Activated CD8-positive, alpha-beta memory T cell treated with anti-CD3 and anti-CD28 coated beads, Interleukin-2, amount 10 ng/mL, durations not matched to agents 7 days and 5 days (primary cell): ENCODE measurements around the gene VGF. TPM values are rescaled to one million over a fixed set of nuclear protein-coding genes. Genes with fewer than 3 reads are reported as not detected.
"Not testable (repeated sequence)": the region's sequence is repeated elsewhere in the genome, so short reads cannot be mapped to it uniquely, and the experiment has no call there.

Experiments
- ATAC-seq: fragments of 150-1000 bp; cut with Tn5 transposase; one replicate; pipeline ENCODE4 v1.10.0; 2021; ENCODE audit warnings: moderate library complexity
- CTCF ChIA-PET: fragments of 350-600 bp; sonication (Branson Sonifier 250); formaldehyde crosslinking; loops from one replicate; lab custom pipeline; 2021; ENCODE audit warnings: antibody characterized with exemption; lab: Charles Lee
- DNase-seq: peaks from one replicate; pipeline ENCODE4 v3.0.0-alpha.2; 2020
- H3K27ac Mint-ChIP-seq: one replicate; pipeline ENCODE4 v1.8.0; 2021; ENCODE audit warnings: mild to moderate bottlenecking, mixed read lengths
- H3K27me3 Mint-ChIP-seq: one replicate; pipeline ENCODE4 v1.8.0; 2021; ENCODE audit warnings: mixed read lengths
- H3K36me3 Mint-ChIP-seq: one replicate; pipeline ENCODE4 v1.8.0; 2021; ENCODE audit warnings: mild to moderate bottlenecking, mixed read lengths
- H3K4me1 Mint-ChIP-seq: one replicate; pipeline ENCODE4 v1.8.0; 2021; ENCODE audit warnings: mixed read lengths
- H3K4me3 Mint-ChIP-seq: one replicate; pipeline ENCODE4 v1.8.0; 2021; ENCODE audit warnings: mild to moderate bottlenecking, moderate library complexity, mixed read lengths
- H3K9me3 Mint-ChIP-seq: one replicate; pipeline ENCODE4 v1.8.0; 2022; ENCODE audit warnings: low read depth, mixed read lengths
- total RNA-seq, 2 experiments: library from RNA; stranded (reverse); gene quantifications; one replicate each; pipeline ENCODE4 v1.2.3, GENCODE V29; 2021

VGF gene
- under 1 TPM; 0.44 to 0.66 TPM for total RNA-seq

DNA sequence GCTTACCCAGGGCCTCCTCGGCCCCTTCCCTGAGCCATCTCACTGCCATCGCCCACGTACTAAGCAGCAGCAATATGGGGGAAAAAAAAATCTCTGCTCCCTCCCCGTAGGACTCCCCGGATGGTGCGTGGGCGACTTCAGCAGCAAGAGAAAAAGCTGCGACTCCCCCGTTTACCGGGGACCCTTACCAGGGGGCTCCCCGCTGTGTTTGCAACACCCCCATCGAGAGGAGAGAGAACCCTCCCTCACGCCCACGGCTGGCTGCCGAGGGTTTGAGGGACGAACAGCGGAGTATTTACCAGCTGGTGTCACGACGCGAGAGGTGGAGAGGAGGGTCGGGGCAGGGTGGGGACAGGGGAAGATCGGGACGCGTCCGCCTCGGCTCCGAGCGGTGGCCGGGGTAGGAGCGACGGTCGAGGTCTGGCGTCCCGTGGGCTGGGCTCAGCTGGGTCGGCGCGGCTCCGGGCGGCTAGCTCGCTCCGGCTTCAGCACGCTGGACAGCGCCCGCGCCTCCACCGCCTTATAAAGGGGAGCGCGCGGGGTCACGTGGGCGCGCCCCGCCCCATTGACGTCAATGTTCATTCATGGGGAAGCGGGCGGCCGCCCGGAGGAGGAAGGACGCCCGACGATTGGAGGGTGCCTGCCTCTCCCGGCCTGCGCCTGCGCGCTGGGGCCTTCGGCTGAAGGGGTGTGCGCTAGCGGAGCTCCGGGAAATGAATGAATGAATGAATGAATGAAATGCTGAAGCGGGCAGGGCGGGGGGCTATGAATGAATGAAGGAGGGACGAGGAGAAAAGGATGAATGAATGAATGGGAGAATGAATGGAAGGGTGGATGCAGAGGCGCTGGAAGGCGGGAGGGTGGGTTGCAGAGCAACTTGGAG is at the start of gene VGF:
Gene VGF, minus strand, starts transcription at position 495 of the 883 bp plus-strand sequence. CDS start 726 bp downstream, outside the sequence.
- H3K36me3 Mint-ChIP-seq, result peaks cover 4% of the 10 kb centered on the region
- CTCF ChIA-PET, result interaction anchor here (0.8 to 5.2 kb wide), 11 partner anchors 8 to 313 kb away, joined by 3 to 39 read pairs (median 5); partner anchors contain the start of genes AP1S1 and SLC12A9
- peaks cover 38% of the 10 kb centered on the region for H3K4me1 Mint-ChIP-seq
- no peak within 1 kb of the TSS for H3K27ac Mint-ChIP-seq
- H3K4me3 Mint-ChIP-seq, result peak within 1 kb of the TSS; percentile 46
- DNase-seq, result peak; percentile 95
- H3K9me3 Mint-ChIP-seq, result no peaks in the 10 kb centered on the region
- H3K27me3 Mint-ChIP-seq, result peaks cover 62% of the 10 kb centered on the region
- peak; percentile 85 for ATAC-seq

DNA sequence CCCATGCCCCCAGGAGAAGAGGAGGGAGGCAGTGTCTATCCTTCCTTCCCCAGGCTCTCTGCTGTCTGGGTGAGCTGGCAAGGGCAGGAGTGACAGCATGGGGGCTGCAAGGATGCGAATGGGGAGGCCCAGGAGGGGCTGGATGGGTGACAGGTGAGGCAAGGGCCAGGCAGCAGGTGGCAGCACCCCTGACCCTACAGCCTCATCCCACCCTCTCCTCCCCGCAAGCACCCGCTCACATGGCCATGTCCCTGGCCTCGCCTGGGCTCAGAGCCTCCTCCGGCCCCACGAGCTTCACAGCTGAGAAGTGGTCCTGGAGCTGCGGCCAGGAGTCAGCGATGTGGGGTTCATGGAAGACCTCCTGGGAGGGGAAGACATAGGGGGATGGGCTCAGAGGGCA is 46.6 kb upstream of the VGF start:
- ATAC-seq (no peak), DNase-seq (no peak)
- Mint-ChIP-seq H3K36me3 (peaks cover 4% of the 10 kb centered on the region), H3K27ac (no peak overlapping the region), H3K9me3 (no peaks in the 10 kb centered on the region), H3K27me3 (no peaks in the 10 kb centered on the region), H3K4me3 (no peak overlapping the region), H3K4me1 (peaks cover 9% of the 10 kb centered on the region)
- CTCF ChIA-PET, result interaction anchor here (1.1 to 1.6 kb wide), 2 partner anchors 68 to 71 kb away, joined by 4 to 5 read pairs; no protein-coding TSS in a partner anchor

DNA sequence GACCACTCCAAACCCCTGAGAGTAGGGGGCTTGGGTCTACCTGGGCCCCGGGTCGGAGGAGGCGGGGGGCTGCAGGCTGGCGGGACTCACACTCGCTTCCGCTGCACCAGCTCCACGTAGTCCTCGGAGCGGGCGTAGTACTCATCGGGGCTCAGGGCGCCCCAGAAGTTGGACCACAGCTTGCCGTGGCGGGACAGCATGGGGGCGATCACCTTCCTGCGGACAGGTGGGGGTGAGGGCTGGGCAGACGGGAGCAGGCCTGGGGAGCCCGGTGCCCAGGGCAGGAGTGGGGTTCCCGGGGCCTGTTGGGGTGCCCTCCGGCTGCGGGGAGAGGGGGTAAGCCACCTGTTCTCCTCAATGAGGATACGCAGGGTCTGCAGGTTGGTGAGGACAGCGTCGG is 46.1 kb upstream of the VGF start:
- H3K4me3 Mint-ChIP-seq, result no peak overlapping the region
- DNase-seq, result no peak
- no peak overlapping the region for H3K27ac Mint-ChIP-seq
- peaks cover 4% of the 10 kb centered on the region for H3K36me3 Mint-ChIP-seq
- no peaks in the 10 kb centered on the region for H3K9me3 Mint-ChIP-seq
- CTCF ChIA-PET, result interaction anchor here (1.1 to 1.6 kb wide), 3 partner anchors 67 to 71 kb away, joined by 3 to 5 read pairs (median 4); no protein-coding TSS in a partner anchor
- no peaks in the 10 kb centered on the region for H3K27me3 Mint-ChIP-seq
- no peak for ATAC-seq
- peaks cover 5% of the 10 kb centered on the region for H3K4me1 Mint-ChIP-seq

DNA sequence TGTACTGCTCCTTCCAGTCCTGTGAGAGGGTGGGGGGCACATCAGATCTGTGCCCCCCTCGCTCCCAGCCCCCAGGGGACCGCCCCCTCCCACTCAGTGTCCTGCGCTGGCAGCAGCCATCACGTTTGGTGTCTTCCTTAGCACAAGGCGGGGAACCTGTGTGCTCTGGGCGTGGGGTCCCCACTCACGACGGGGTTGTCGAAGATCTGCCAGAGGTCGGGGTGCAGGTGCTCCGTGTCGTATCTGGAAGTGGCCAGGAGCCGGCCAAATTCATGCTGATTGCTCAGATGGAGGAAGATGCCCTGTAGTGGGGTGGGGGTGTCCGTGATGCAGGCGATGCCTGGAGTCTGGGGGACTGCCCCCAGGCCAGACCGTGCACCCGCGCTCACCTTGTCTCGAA is 44.8 kb upstream of the VGF start:
- H3K4me1 Mint-ChIP-seq, result no peaks in the 10 kb centered on the region
- no peaks in the 10 kb centered on the region for H3K27me3 Mint-ChIP-seq
- CTCF ChIA-PET, result interaction anchor here (0.5 to 1.3 kb wide), 3 partner anchors 17 to 67 kb away, joined by 3 to 4 read pairs (median 3); no protein-coding TSS in a partner anchor
- no peak overlapping the region for H3K27ac Mint-ChIP-seq
- no peak overlapping the region for H3K4me3 Mint-ChIP-seq
- H3K36me3 Mint-ChIP-seq, result no peaks in the 10 kb centered on the region
- ATAC-seq (no peak), DNase-seq (no peak)
- H3K9me3 Mint-ChIP-seq, result no peaks in the 10 kb centered on the region

DNA sequence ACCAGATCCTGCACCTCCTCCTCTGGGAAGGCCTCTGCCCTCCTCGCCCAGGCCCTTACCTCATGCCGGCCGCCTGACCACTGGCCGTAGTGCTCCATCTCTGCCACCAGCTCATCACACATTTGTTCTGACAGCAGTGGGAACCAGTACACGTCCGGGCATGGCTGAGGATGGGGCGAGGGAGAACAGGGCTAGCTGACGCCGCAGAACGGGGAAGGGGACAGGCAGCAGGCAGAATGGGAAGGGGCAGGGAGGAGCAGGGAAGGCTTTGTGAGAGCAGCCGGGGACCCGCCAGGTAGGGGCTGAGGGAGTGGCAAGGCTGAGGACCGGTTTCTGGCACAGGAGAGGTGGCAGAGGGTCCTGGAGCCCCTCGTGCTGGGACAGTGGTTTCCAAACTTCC is 43.4 kb upstream of the VGF start:
- H3K4me1 Mint-ChIP-seq, result no peaks in the 10 kb centered on the region

DNA sequence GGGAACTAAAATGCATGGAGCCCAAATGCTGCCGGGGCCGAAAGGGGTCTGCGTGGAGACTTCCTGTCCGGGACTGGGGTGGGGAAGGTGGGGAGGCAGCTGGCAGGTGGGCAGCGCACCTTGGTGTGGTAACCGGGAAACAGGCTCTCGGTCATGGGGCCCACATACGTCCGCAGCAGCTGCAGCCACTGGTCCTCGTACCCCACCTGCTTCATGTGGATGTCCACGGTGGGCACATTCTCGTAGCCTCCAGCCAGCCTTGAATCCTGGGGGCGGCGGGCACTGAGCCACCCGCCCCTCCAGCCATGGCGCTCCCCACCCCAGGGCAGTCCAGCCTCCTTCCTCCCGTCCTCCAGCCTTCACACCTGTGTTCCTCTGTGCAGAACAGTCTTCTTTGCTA is 42.1 kb upstream of the VGF start:
- no peaks in the 10 kb centered on the region for H3K36me3 Mint-ChIP-seq
- H3K9me3 Mint-ChIP-seq, result no peaks in the 10 kb centered on the region
- ATAC-seq, result no peak
- H3K27me3 Mint-ChIP-seq, result peaks cover 15% of the 10 kb centered on the region
- no peaks in the 10 kb centered on the region for H3K4me1 Mint-ChIP-seq
- CTCF ChIA-PET, result interaction anchor here (1.0 to 1.4 kb wide), 3 partner anchors 10 to 320 kb away, joined by 3 read pairs; partner anchors contain the start of genes PLOD3 and ZNHIT1
- no peak overlapping the region for H3K27ac Mint-ChIP-seq
- DNase-seq, result no peak
- no peak overlapping the region for H3K4me3 Mint-ChIP-seq

More for the DNA sequence above, 43.4 kb upstream of the VGF start:
- no peaks in the 10 kb centered on the region for H3K36me3 Mint-ChIP-seq
- H3K9me3 Mint-ChIP-seq, result no peaks in the 10 kb centered on the region
- DNase-seq (no peak), ATAC-seq (no peak)
- no peak overlapping the region for H3K4me3 Mint-ChIP-seq
- H3K27me3 Mint-ChIP-seq, result peaks cover 5% of the 10 kb centered on the region
- no peak overlapping the region for H3K27ac Mint-ChIP-seq
- CTCF ChIA-PET, result interaction anchor here (0.7 to 1.4 kb wide), 2 partner anchors 16 to 17 kb away, joined by 3 to 4 read pairs; no protein-coding TSS in a partner anchor

- Mint-ChIP-seq H3K9me3 (no peaks in the 10 kb centered on the region), H3K4me1 (no peaks in the 10 kb centered on the region), H3K36me3 (no peaks in the 10 kb centered on the region), H3K4me3 (no peak overlapping the region), H3K27me3 (peaks cover 21% of the 10 kb centered on the region), H3K27ac (no peak overlapping the region)
- ATAC-seq (no peak), DNase-seq (no peak)
- CTCF ChIA-PET, result no interaction called here
These were observed 41.3 kb upstream of the VGF start for GRCh38 chr7:101206665-101207042.

DNA sequence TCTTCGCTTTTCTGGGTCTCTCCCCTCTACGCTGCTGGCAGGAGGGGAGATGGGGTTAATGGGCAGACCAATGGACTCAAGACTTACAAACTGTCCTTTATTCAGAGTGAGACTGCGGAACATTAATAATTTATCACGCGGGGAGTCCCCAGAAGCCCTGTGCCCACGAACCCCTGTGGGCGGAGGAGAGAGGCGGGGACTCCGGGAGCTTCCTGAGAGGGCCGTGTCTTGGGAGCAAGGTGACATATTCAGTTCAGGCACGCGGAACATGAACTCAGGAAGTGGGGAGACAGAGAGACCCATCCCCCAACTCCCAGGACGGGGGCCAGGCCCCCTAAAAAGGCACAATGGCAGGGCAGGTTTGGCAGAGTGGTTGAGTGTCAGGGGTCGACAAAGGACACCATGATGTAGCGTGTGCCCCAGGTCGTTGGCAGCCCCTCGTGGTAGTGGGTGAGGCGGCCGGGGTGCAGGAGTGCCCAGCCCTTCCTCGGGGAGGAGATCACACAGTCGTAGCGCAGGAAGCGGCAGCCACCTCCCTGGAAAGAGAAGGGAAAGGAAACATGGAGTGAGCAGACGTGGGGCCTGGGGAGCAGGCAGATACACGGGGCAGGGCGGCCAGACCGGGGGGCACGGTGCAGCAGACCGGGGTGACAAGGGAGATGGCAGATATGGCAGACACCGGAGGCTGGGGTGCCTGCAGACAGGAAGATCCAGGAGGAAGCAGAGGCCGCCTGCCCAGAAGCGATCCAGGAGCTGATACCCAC is 40.7 kb upstream of the VGF start:
- peaks cover 27% of the 10 kb centered on the region for H3K27me3 Mint-ChIP-seq
- ATAC-seq (no peak), DNase-seq (no peak)
- H3K9me3 Mint-ChIP-seq, result no peaks in the 10 kb centered on the region
- CTCF ChIA-PET, result interaction anchor here (0.6 to 1.5 kb wide), 3 partner anchors 12 to 14 kb away, joined by 3 to 4 read pairs (median 4); partner anchors contain the start of genes PLOD3 and ZNHIT1
- no peaks in the 10 kb centered on the region for H3K36me3 Mint-ChIP-seq
- H3K27ac Mint-ChIP-seq, result no peak overlapping the region
- no peaks in the 10 kb centered on the region for H3K4me1 Mint-ChIP-seq
- H3K4me3 Mint-ChIP-seq, result no peak overlapping the region

DNA sequence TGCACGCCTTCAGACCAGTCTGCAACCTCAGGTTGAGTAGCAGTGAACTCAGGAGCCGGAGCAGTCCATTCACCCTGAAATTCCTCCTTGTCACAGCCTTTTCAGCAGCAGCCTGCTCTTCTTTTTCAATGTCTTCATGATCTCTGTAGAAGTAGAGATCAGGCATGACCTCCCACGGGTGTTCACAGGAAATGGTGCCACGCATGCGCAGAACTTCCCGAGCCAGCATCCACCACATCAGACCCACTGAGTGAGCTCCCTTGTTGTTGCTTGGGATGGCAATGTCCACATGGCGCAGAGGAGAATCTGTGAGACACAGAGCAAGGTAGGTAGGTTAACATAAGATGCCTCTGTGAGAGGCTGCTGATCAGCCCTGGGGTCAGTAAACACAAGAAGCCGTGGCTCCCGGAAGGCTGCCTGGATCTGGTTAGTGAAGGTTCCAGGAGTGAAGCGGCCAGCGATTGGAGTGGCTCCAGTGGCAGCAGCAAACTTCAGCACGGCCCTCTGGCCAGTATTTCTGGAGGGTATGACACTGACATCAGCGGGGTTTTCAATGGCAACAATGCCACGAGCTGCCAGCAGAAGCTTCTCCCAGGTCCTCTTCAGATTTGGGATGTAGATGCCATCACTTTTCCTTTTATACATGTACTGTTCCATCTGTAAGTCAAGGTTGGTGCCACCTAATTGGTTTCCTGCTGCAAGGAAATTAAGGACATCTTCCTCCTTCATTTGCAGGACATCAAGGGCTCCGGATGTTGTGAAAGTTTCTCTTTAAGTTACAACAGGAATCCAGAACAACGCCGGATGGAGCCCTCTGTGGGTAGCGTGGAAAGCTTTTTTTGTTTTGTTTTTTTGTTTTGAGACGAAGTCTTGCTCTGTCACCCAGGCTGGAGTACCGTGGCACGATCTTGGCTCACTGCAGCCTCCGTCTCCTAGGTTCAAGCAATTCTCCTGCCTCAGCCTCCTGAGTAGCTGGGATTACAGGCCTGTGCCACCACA is 38.7 kb upstream of the VGF start:
- H3K36me3 Mint-ChIP-seq, H3K4me1 Mint-ChIP-seq, H3K4me3 Mint-ChIP-seq, H3K27ac Mint-ChIP-seq, ATAC-seq, H3K9me3 Mint-ChIP-seq, DNase-seq: not testable (repeated sequence)
- H3K27me3 Mint-ChIP-seq, result peaks cover 39% of the 10 kb centered on the region
- CTCF ChIA-PET, result interaction anchor here (1.0 to 3.5 kb wide), 4 partner anchors 11 to 79 kb away, joined by 4 to 18 read pairs (median 6); partner anchors contain the start of gene PLOD3

GRCh38 chr7:101202603-101202918 is 37.2 kb upstream of the VGF start:
- Mint-ChIP-seq H3K9me3 (no peaks in the 10 kb centered on the region), H3K36me3 (no peaks in the 10 kb centered on the region), H3K27me3 (peaks cover 42% of the 10 kb centered on the region), H3K27ac (no peak overlapping the region), H3K4me3 (no peak overlapping the region), H3K4me1 (peaks cover 4% of the 10 kb centered on the region)
- ATAC-seq, result no peak
- CTCF ChIA-PET, result interaction anchor here (0.7 to 3.5 kb wide), 4 partner anchors 10 to 42 kb away, joined by 3 to 18 read pairs (median 3); partner anchors contain the start of gene FIS1
- DNase-seq, result no peak

DNA sequence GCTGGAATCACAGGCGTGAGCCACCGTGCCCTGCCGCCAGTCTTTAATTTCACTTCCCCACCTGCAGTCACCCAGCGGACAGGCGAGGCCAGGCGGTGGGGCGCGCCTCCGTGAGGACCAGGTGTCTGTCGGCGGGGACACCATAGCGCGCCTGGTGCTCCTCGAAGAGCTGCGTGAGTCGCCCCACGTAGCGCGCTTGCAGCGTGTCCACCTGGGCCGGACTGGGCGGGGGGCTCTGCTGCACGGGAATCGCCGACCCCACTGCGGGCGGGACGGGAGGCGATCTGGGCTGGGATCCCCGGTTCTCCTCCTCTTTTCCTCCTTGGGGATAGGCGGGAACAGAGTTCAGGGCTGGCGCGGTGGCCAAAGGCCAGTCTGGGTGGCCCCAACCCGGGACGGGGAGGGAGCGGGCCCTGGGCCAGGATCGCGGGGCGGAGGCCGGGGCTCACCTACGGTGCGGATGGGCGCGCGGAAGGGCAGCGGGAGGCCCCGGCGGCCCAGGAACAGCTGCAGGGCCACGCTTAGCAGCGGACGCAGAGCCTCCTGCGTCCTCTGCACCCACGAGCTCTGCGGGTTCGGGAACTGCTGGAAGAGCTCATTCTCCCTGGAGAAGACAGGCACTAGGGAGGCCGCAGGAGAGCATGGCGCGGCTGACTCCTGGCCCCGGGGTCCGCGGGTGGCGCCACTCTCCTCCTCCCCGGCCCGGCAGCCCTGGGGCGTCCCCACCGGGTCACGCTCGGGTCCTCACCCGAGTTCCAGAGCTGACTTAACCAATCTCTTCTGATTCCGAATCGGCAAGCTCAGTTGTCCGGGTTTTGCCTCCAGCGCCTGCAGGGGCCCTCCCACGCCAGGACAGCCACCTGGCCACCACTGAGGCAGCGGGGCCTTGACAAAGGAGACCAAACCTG is 36.6 kb upstream of the VGF start:
- Mint-ChIP-seq H3K9me3 (no peaks in the 10 kb centered on the region), H3K27ac (no peak overlapping the region), H3K4me3 (no peak overlapping the region), H3K4me1 (peaks cover 4% of the 10 kb centered on the region), H3K27me3 (peaks cover 42% of the 10 kb centered on the region), H3K36me3 (no peaks in the 10 kb centered on the region)
- CTCF ChIA-PET, result interaction anchor here (0.7 to 3.5 kb wide), 5 partner anchors 9 to 43 kb away, joined by 3 to 18 read pairs (median 3); partner anchors contain the start of genes FIS1, PLOD3 and ZNHIT1
- DNase-seq (no peak), ATAC-seq (no peak)
